Activated T-cell treated with anti-CD3 and anti-CD28 coated beads, Interleukin-2, amount 50 U/mL, for 24 hours (primary cell): Measurements from ENCODE around the gene EFCAB13.
"Not testable (repeated sequence)": the region's sequence is repeated elsewhere in the genome, so short reads cannot be mapped to it uniquely, and the experiment has no call there.

Experiments used
- DNase-seq: peaks from one replicate; pipeline ENCODE4 v3.0.0-alpha.2; 2020
- H3K27ac Mint-ChIP-seq: 2 replicates; pipeline ENCODE4 v1.8.0; 2020; ENCODE audit warnings: mild to moderate bottlenecking, mixed read lengths
- H3K27me3 Mint-ChIP-seq: 2 replicates; pipeline ENCODE4 v1.8.0; 2020; ENCODE audit warnings: mixed read lengths
- H3K36me3 Mint-ChIP-seq: 2 replicates; pipeline ENCODE4 v1.8.0; 2020; ENCODE audit warnings: low read depth, mixed read lengths
- H3K4me1 Mint-ChIP-seq: 2 replicates; pipeline ENCODE4 v1.8.0; 2020; ENCODE audit warnings: low read depth, mixed read lengths
- H3K4me3 Mint-ChIP-seq: 2 replicates; pipeline ENCODE4 v1.8.0; 2020; ENCODE audit warnings: mild to moderate bottlenecking, moderate library complexity, mixed read lengths
- H3K9me3 Mint-ChIP-seq: 2 replicates; pipeline ENCODE4 v1.8.0; 2020; ENCODE audit warnings: mixed read lengths

EFCAB13 gene

DNA sequence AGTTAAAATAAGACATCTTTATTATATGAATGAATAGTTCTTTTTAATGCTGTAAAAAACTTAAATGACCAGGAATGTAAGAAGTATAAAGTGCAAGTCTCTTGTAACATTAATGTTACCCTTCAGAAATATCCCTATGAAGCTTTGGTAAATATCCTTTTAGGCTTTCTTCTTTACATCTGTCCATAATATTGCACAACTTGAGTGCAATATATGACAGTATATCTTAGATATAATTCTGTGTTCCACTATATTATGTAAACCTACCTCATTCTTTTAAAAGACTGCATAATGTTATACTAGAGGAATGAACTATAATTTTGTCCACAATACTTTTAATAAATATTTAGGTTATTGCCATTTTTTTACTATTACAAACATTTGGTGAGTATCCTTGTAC lies 81.1 kb downstream of the EFCAB13 start:
- DNase-seq: no peak
- Mint-ChIP-seq H3K4me3 (no peak overlapping the region), H3K9me3 (no peaks in the 10 kb centered on the region), H3K4me1 (no peaks in the 10 kb centered on the region), H3K27ac (no peak overlapping the region), H3K36me3 (no peaks in the 10 kb centered on the region), H3K27me3 (no peaks in the 10 kb centered on the region)

DNA sequence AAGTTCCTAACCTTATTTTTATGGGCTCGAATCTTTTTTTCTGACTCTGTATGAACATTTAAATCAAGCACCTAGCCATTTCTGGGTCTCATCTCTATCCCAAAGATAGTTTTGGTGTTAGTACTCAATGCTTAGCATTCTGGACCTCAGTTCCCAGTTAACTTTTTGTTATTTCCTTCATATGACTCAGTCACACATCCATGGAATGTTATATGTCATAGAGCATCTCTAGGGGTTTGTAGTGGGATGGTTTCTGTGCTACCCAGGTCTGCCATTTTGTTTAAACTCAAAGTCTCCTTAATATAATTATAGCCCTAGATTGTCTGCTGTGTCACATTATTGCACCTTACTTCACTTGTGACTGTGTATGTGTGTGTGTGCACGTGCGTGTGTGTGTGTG lies 90.1 kb downstream of the EFCAB13 start:
- Mint-ChIP-seq H3K27me3 (no peaks in the 10 kb centered on the region), H3K4me3 (no peak overlapping the region), H3K27ac (no peak overlapping the region), H3K4me1 (no peaks in the 10 kb centered on the region), H3K36me3 (peaks cover 8% of the 10 kb centered on the region), H3K9me3 (no peaks in the 10 kb centered on the region)
- DNase-seq: no peak

DNA sequence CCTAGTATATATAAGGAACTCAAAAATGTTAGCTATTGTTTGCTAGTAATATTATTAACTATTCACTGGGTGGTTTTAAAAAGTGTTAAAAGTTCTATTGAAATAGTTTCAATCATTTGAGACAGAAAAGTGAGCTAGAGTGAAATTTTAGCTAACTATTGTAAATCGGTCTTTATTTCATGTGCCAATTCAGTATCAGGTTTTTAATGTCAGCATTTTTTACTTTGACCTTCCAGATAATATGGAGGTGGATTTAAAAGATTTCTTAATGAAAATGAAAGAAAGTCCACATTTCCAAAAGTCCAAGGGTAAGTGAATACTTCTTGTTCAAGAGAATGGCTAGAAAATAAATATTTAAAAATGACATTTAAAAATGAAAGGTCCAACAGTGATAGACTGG lies 90.9 kb downstream of the EFCAB13 start:
- Mint-ChIP-seq H3K4me1 (no peaks in the 10 kb centered on the region), H3K27me3 (no peaks in the 10 kb centered on the region), H3K4me3 (no peak overlapping the region), H3K9me3 (no peaks in the 10 kb centered on the region), H3K36me3 (peaks cover 8% of the 10 kb centered on the region), H3K27ac (no peak overlapping the region)
- DNase-seq: no peak

GRCh38 chr17:47423406-47424295 lies 99.9 kb downstream of the EFCAB13 start:
- no peak overlapping the region for H3K27ac Mint-ChIP-seq
- peaks cover 21% of the 10 kb centered on the region for H3K36me3 Mint-ChIP-seq
- H3K4me3 Mint-ChIP-seq: peak overlapping the region; percentile 49
- peaks cover 5% of the 10 kb centered on the region for H3K4me1 Mint-ChIP-seq
- peak; percentile 32 for DNase-seq
- H3K9me3 Mint-ChIP-seq: peaks cover 2% of the 10 kb centered on the region
- peaks cover 17% of the 10 kb centered on the region for H3K27me3 Mint-ChIP-seq

GRCh38 chr17:47425233-47425632 lies 101.5 kb downstream of the EFCAB13 start:
- not testable (repeated sequence) for H3K27ac Mint-ChIP-seq, H3K4me1 Mint-ChIP-seq, H3K4me3 Mint-ChIP-seq, DNase-seq, H3K9me3 Mint-ChIP-seq
- peaks cover 21% of the 10 kb centered on the region for H3K36me3 Mint-ChIP-seq
- H3K27me3 Mint-ChIP-seq: peaks cover 17% of the 10 kb centered on the region

GRCh38 chr17:47425887-47426635 lies 102.3 kb downstream of the EFCAB13 start:
- H3K27me3 Mint-ChIP-seq: peaks cover 17% of the 10 kb centered on the region
- H3K4me3 Mint-ChIP-seq, H3K27ac Mint-ChIP-seq, H3K9me3 Mint-ChIP-seq, DNase-seq, H3K4me1 Mint-ChIP-seq: not testable (repeated sequence)
- peaks cover 21% of the 10 kb centered on the region for H3K36me3 Mint-ChIP-seq

DNA sequence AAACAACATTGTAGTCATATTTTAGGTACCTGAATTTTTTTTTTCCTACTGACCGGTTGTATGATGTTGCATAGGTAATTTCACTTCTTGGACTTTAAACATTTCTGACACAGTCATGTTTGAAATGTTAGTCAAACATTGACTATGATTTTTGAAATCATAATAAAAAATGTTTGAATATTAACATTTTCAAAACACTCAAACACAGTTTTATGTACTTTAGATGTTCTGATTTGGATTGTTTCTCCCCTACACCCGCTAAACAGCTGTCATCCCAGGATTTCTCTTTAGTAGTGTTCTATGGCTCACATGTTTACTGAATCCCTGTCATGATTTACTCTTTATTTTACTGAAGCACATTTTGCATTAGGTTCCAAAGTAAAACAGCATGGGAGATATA lies 104.2 kb downstream of the EFCAB13 start:
- Mint-ChIP-seq H3K4me3 (no peak overlapping the region), H3K4me1 (peaks cover 5% of the 10 kb centered on the region), H3K9me3 (peaks cover 2% of the 10 kb centered on the region), H3K27me3 (peaks cover 17% of the 10 kb centered on the region), H3K36me3 (peaks cover 26% of the 10 kb centered on the region), H3K27ac (no peak overlapping the region)
- no peak for DNase-seq

GRCh38 chr17:47432240-47432639 lies 108.5 kb downstream of the EFCAB13 start:
- H3K36me3 Mint-ChIP-seq: peaks cover 17% of the 10 kb centered on the region

DNA sequence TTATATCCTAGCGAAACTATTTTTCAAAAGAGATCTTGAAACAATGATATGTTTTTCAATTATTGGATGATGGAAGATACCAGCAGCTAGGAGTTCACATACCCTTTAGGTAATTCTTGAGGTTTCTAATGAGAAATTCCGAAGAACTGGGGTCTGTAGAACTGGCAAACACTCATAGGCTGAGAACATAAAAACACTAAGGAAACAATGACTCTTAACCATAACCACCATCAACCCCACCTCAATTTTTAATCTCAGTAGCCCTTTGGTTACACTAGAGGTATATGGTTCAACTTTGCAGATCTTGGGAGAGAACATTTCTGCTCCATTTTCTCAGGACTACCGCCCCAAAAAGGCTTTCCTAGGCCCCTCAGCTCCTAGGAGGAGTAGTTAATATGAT lies 141.4 kb downstream of the EFCAB13 start:
- Mint-ChIP-seq H3K27ac (peak overlapping the region; percentile 40), H3K36me3 (peaks cover 35% of the 10 kb centered on the region), H3K9me3 (no peaks in the 10 kb centered on the region), H3K4me1 (peaks cover 14% of the 10 kb centered on the region), H3K27me3 (no peaks in the 10 kb centered on the region), H3K4me3 (no peak overlapping the region)
- no peak for DNase-seq

More at GRCh38 chr17:47432240-47432639, 108.5 kb downstream of the EFCAB13 start:
- not testable (repeated sequence) for H3K4me3 Mint-ChIP-seq, DNase-seq, H3K4me1 Mint-ChIP-seq, H3K27ac Mint-ChIP-seq, H3K27me3 Mint-ChIP-seq, H3K9me3 Mint-ChIP-seq

DNA sequence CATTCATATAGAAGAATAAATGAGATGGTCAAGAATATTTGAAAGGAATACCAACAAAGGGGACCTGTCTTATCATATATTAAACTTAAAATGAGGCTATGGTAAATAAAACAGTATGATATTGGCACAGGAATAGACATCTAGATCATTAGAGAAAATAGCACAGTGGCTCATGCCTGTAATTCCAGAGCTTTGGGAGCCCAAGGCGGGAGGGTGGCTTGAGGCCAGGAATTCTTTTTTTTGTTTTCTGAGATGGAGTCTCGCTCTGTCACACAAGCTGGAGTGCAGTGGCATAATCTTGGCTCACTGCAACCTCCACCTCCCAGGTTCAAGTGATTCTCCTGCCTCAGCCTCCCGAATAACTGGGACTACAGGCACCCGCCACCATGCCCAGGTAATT lies 143.2 kb downstream of the EFCAB13 start:
- DNase-seq, H3K9me3 Mint-ChIP-seq, H3K27ac Mint-ChIP-seq, H3K4me3 Mint-ChIP-seq, H3K27me3 Mint-ChIP-seq: not testable (repeated sequence)
- peaks cover 14% of the 10 kb centered on the region for H3K4me1 Mint-ChIP-seq
- peaks cover 48% of the 10 kb centered on the region for H3K36me3 Mint-ChIP-seq

- no peaks in the 10 kb centered on the region for H3K27me3 Mint-ChIP-seq
- no peak overlapping the region for H3K4me3 Mint-ChIP-seq
- H3K27ac Mint-ChIP-seq: no peak overlapping the region
- H3K9me3 Mint-ChIP-seq: no peaks in the 10 kb centered on the region
- peaks cover 57% of the 10 kb centered on the region for H3K36me3 Mint-ChIP-seq
- peaks cover under 1% of the 10 kb centered on the region for H3K4me1 Mint-ChIP-seq
- no peak for DNase-seq
These were observed 147.1 kb downstream of the EFCAB13 start for GRCh38 chr17:47470836-47471235.

DNA sequence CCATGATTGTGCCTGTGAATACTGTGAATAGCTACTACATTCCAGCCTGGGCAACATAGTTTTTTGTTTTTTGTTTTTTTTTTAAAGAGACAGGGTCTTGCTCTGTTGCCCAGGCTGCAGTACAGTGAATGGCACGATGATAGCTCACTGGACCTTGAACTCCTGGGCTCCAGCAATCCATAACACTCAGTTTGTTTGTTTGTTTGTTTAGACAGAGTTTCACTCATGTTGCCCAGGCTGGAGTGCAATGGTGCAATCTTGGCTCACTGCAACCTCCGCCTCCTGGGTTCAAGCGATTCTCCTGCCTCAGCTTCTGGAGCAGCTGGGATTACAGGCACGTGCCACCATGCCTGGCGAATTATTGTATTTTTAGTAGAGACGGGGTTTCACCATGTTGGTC lies 148.3 kb downstream of the EFCAB13 start:
- not testable (repeated sequence) for H3K4me3 Mint-ChIP-seq, H3K27ac Mint-ChIP-seq, H3K27me3 Mint-ChIP-seq, H3K9me3 Mint-ChIP-seq, DNase-seq, H3K4me1 Mint-ChIP-seq
- H3K36me3 Mint-ChIP-seq: peaks cover 56% of the 10 kb centered on the region
